Fibroblast of upper back skin (primary cell): ENCODE results near the gene PLLP.

Source experiments
- DNase-seq: peaks from one replicate; pipeline ENCODE4 v3.0.0-alpha.2; 2013

The PLLP gene, protein sequence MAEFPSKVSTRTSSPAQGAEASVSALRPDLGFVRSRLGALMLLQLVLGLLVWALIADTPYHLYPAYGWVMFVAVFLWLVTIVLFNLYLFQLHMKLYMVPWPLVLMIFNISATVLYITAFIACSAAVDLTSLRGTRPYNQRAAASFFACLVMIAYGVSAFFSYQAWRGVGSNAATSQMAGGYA

GRCh38 chr16:57284209-57284951 lies at the start of gene PLLP:
Gene PLLP (minus strand): TSS chr16:57284672. CDS start chr16:57284540, 132 bp downstream.
- no peak for DNase-seq

- DNase-seq, result no peak
Measured at GRCh38 chr16:57333402-57333801, 48.9 kb upstream of the PLLP start.

DNA sequence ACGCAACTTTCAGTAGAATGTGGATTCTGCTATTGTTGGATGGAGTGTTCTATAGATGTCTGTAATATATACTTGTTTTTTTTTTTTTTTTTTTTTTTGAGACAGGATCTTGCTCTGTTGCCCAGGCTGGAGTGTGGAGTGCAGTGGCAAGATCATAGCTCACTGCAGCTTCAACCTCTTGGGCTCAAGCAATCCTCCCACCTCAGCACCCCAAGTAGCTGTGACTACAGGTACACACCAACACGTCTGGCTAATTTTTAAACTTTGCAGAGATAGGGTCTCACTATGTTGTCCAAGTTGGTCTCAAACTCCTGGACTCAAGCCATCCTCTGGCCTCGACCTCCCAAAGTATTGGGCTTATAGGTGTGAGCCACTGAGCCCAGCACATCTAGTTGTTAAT lies 46.9 kb upstream of the PLLP start:
- DNase-seq, result no peak

DNA sequence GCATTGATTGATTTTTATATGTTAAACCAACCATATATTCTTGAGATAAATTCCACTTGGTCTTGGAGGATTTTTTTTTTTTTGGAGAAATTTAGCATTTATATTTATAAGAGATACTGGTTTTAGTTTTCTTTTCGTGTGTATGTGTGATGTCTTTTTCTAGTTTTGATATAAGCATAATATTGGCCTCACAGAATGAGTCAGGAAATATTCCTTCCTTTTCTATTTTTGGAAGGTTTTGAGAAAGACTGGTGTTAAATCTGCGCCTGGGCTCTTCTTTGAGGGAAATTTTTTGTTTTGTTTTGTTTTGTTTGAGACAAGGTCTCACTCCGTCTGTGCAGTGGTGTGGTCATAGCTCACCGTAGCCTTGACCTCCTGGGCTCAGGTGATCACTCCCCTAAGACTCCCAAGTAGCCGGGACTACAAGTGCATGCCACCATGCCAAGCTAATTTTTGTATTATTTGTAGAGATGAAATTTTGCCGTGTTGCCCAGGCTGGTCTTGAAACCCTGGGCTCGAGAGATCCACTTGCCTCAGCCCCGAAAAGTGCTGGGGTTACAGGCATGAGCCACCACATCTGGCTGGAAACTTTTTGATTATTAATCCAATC lies 45.4 kb upstream of the PLLP start:
- no peak for DNase-seq

DNA sequence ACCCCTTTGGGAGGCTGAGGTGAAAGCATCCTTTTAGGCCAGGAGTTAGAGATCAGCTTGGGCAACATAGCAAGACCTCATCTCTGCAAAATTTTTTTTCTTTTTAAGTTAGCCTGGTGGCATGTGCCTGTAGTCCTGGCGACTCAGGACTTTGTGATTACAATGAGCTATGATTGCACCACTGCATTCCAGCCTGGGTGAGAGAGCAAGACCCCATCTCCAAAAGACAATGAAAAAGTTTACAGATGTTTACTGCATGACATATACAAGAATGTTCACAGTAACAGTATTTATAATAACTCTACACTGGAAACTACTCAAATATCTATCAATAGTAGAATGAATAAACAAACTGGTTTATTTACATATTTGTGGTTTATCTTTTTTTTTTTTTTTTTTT lies 41.0 kb upstream of the PLLP start:
- DNase-seq, result no peak

DNA sequence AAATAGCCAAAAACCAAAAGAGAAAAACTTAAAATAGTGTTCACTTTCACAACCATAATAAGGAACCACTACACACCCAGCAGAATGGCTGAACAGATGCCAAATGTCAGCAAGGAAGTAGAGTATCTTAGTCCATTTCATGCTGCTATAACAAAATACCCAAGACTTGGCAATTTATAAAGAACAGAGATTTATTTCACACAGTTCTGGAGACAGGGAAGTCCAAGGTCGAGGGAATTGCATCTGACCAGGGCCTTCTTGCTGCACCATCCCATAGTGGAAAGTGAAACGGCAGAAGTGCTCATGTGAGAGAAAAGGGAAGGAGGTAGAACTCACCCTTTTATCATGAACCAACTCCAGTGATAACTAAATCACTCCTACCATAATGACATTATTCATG lies 40.3 kb upstream of the PLLP start:
- DNase-seq, result no peak

DNA sequence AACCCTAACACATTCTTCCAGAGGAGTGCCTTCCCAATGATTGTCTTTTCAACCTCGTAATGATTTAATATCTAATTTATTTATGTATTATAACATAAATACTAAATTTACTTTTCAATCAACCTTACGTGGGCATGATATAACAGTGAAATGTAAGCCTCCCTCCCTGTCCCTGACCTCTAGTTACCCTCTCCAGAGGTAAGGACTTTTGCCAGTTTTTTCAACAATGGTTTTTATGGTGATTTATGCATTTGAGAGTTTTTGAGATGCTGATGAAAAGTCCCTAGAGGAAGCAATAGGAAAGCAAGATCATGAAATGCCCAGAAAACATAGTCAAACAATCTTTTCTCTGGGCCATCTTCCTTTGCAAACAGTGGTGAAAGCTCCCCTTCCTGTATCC lies 35.2 kb upstream of the PLLP start:
- DNase-seq, result peak; percentile 32

DNA sequence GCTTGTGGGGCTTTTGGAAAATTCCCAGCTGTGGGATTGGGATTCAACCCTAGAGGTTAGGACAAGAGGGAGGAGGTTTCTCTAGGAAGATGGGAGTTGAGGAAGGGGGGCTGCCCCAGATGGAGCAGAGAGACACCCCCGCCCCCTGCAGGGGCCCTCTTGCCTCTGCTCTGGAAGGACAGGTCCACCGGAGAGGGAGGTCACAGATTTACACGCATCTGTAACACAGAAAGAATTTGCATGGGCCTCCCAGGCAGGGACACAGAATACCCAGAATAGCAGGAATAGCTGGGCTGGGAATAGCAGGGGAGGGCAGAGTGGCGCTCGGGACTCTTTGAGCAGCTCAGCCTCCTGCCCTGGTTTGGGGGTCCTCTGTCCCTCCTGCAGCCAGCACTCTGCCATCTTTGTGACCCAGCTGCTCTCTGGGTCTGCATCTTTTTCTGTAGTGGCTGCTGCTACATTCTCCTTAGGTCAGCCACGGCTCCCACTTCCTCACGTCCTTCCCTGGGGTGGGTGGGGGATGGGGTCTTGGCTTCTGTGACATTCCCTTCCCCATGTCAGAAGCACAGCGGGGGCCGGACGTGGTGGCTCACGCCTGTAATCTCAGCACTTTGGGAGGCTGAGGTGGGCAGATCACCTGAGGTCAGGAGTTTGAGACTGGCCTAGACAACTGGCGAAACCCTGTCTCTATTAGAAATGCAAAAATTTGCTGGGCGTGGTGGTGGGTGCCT lies 33.9 kb upstream of the PLLP start:
- DNase-seq, result peak; percentile 78

DNA sequence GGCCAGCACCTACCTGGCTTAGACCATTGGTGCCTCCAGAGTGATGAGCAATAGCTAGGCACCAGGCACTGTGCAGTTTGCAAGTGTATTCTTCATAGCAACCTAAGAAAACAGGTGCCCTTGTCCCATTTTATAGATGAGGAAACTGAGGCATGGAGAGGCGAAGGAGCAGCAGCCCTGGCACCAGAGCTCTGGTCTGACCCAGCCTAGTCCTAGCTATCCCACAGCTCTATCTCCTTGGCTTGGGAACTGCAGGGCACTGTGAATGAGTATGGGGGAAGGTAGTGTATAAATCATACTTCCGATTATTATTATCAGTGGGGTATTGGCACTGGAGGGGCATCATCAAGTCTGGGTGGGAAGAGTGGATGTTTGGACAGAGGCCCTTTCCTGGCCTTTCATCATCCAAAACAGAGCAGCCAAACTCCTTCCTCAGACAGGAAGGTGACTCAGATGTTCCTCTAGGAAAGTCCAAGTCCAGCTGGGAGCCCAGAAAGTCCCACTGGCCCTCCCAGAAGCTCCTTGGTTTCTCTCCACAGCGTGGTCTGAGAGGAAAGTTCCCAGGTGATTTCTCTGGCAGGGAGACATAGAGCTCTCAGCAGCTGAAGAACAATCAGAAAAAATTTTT lies 32.0 kb upstream of the PLLP start:
- DNase-seq, result peak; percentile 95

DNA sequence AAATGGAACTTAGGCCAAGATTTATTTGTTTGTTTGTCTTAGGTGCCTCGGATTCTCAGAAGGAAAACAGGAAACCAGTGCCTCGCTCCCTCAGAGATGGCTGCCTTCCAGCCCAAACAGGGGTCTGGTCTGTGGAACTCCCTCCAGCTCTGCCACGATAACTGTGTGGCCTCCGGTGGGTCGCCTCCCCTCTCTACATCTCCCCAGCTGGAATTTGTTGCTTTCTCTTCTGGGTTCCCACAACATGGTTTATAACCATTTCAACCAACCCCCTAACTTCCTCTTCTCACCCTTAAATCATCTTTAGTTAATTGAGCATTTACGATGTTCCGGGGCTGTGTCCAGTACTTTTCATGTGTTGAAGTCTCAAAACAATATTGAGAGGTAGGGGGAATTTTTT lies 30.9 kb upstream of the PLLP start:
- no peak for DNase-seq

DNA sequence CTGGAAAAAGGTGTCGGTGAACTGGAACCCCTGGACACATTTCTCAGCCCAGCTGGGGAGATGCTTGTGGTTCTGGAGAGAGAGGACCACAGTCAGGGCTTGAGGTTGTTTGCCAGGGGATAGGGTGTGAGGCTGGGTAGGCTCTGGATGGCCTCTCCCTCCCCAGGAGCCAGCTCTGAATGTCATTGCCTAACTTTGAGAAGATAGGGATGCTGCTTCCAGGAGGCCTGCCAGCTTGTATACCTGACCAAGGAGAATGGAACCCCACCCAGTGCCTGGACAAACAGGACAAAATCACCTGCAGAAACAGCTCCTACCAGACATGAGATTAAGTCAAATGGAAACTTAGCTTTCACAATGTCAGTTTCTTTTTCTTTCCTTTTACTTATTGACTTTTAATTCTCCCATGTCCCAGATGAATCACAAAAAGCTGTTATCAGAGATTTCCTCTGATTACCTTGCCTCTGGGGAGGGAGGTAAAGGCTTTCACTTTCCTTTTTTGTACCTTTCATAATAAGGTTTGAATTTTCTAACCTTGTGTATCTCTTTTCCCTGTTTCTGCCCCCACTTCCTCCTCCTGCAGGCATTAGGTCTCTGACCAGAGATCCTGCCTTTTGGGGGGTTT lies 29.8 kb upstream of the PLLP start:
- DNase-seq, result no peak

DNA sequence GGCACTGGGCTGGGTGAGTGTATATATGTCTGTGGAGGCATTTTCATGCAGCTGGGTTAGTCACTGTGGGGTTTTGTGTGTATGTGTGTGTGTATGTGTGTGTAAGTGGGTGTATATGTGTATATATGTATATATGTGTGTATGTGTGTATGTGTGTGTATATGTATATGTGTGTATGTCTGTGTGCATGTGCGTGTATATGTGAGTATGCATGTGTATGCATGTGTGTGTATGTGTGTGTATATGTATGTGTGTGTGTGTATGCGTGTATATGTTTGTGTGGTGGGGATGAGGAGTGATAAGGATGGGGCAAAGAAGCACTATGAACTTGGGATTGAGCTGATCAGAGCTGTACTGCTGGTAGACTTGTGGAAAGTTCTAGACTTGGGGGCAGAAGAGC lies 29.0 kb upstream of the PLLP start:
- DNase-seq, result no peak

- DNase-seq, result no peak
Measured at GRCh38 chr16:57310801-57311200, 26.3 kb upstream of the PLLP start.

- no peak for DNase-seq
Measured at GRCh38 chr16:57308041-57308440, 23.6 kb upstream of the PLLP start.

DNA sequence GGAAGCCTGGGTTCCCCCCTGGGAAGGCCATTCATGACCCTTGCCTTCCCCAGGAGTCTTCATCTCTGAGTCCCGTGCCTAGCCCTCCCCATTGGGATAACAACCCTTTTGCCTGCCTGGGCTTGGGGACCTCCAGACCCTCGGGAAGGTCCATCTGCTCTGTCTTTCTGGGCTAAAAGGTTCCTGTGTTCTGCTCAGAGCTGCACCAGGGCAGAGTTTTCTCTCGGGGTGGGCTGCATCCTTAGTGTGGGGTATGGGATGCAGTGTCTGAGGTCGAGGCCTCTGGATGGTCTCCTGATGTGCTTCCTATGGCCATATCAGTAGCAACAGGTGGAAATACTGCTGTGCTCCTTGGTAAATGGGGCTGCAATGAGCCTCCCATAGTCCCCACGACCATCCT lies 22.9 kb upstream of the PLLP start:
- no peak for DNase-seq

GRCh38 chr16:57306676-57307341 lies 22.3 kb upstream of the PLLP start:
- no peak for DNase-seq

DNA sequence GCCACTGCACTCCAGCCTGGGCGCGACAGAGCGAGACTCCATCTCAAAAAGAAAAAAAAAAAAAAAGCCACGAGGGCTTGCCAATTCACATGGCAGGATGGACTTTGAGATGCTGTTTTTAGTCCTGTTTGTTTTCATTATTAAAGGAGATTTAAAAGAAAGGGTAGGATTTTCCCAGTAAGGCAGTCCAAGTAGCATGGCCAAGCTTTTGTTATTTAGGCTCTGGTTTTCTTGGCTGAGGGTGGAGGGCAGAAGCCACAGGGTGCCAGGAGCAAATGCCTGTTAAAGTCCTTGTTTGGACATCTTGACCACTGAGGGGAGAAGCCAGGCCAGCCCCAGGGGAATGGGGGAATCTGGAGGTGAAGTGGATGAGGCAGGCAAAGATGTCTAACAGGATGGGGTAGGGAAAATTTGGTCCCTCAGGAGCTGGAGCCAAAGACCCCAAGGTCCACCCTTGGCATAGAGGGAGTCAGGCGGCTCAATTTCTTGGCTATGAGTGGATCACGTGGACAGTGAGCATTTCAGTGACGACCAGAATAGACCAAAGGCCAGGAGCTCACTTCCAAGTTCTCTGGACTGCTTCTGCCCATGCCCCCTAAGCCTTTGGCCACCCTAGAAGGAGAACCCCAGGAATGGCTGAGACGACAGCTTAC lies 20.8 kb upstream of the PLLP start:
- no peak for DNase-seq

DNA sequence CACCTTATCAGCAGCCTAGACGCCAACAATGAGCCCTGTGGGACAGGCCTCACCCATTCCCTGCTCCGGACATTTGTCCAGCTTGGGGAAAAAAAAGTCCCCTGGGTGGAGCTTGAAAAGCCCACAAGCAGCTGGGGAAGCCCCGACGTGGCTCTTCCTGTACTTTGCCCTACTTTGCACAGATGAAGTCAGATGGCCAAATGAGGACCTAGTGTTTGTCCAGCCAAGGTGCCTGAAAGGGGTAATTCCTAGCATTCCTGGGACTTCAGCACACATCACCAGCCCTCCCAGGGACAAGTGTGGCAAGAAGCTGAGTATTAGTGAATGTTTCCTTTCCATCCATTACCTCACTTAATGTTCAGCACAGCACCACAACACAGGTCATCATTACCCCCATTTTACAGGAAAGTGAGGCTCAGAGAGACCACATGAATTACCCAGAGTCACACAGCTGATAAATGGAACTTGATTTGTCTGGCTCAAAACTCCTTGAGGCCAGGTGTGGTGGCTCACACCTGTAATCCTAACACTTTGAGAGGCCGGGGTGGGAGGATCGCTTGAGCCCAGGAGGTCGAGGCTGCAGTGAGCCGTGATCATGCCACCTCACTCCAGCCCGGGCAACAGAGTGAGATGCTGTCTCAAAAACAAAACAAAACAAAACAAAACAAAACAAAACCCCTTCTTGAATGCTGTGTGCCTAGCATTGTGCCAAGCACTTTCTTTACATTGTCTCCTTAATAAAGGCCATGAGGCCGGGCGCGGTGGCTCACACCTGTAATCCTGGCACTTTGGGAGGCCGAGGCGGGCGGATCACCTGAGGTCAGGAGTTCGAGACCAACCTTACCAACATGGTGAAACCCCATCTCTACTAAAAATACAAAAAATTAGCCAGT lies 19.9 kb upstream of the PLLP start:
- DNase-seq, result peak; percentile 59

DNA sequence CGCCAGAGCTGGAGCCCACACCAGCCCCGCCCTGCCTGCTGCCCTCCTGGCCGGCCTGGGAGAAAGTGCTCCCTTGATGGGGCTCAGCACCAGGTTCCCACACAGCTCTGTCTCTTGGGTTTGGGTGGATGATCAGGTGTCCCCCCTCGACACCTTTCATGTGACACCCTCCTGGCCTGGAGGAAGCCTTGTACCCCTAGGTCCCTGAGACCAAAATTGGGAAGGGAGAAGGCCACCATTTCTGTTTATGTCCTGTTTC lies 19.4 kb upstream of the PLLP start:
- no peak for DNase-seq

DNA sequence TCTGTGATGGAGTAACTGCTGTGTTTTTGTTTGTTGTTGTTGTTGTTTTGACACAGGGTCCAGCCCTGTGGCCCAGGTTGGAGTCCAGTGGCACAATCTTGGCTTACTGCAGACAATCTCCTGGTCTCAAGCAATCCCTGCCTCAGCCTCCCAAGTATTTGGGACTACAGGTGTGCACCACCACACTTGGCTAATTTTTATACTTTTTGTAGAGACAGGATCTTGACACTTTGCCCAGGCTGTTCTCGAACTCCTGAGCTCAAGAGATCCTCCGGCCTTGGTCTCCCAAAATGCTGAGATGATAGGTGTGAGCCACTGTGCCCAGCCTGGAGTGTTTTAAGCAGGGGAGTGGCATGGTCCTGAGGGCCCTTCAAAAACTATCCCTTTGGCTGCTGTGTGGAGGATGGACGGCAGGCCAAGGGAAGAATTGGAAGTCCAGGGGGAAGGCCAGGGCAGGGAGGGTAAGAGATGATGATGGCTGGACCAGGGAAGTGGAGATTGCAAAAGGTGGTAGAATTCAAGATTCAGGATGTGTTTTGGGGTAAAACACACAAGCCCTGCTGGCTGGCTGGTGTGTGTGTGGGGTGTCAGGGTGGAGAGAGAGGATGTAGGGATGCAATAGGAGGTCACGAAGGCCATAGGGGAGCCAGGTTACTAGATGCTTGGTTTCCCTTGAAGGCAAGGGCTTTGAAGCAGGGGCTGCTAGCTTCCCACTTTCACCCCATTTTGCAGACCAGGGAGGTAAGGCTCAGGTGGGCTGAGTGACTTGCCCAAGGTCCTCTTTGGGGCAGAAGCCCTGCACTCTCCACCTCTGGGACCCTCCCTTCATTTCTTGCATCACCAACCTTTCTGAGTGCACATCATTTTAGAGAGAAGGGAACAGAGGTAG lies 18.8 kb upstream of the PLLP start:
- DNase-seq, result no peak
